Cardiac septum (tissue), 1 donor: Measurements from ENCODE around the gene ZNF592. TPM values are rescaled to one million over a fixed set of nuclear protein-coding genes. Genes with fewer than 3 reads are reported as not detected.
"Not testable (repeated sequence)": the region's sequence is repeated elsewhere in the genome, so short reads cannot be mapped to it uniquely, and the experiment has no call there.

Source experiments
- DNase-seq: peaks from one replicate; pipeline ENCODE4 v3.0.0-alpha.2; 2020; ENCODE audit warnings: low spot score
- intact Hi-C: fragments of 100-400 bp; cut with DNase I; formaldehyde crosslinking; loops from one replicate; pipeline ENCODE4 v1.14.0; 2022
- total RNA-seq: library from RNA; stranded (reverse); fragmentation: NEBNext Ultra II Directional; extraction: Animal tissue kit (Norgen Biotek cat#: 25700); gene quantifications from one replicate; pipeline ENCODE4 v1.2.1, GENCODE V29; 2021
- donor health status: DM: no; HTN: no; CAD: no.

The ZNF592 gene
- total RNA-seq, 1 donor from 2014 or later = 25.7 TPM

GRCh38 chr15:84834969-84835368 is 86.6 kb downstream of the ZNF592 start:
- intact Hi-C loops = no loop called here
- DNase-seq = no peak

DNA sequence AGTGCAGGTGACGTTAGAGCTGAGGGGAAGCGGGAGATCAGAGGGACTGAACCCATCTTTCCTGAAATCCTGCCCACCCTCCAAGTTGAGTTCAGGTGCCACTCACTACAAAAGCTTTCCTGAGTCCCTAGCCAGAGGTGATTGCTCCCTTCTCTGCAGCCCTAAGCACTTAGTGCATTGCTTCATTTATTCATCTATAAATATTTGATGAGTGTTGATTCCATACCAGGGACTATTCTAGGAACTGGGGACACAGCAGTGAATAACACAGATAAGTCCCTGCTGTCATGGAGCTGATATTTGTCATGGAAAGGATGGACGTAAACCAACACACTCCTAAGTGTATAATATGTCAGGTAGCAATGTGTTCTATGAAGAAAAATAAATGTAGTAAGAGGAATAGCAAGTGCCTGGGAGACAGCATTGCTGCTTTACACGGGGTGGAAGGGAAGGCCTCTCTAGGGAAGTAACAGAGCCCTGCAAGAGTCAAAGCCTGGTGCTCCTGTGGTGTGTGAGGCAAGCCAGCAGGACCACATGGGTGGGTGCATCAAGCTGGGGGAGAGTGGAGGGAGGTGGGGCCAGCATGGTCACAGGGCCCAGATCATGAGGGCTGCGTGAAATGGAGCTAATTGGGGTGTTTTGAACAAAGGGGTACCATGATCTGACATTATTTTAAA is 87.4 kb downstream of the ZNF592 start:
- intact Hi-C loops = no loop called here
- no peak for DNase-seq

DNA sequence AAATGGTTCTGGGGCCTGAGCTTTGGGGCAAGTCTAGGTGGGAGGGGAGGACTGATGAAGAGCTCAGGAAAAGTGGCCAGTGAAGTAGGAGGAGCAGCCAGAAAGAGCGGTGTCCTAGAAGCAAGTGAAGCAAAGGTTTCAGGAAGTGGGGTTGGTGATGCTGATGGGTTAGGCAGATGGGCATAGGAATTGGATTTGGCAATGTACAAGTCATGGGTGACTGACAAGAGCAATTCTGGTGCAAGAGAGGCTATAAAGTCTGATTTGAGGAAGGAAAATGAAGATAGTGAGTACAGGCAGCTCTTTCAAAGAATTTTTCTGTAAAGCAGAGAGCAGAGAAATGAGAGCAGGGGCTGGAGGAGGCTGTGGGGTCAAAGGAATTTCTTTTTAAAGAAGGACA is 88.5 kb downstream of the ZNF592 start:
- no peak for DNase-seq
- intact Hi-C loops = no loop called here

DNA sequence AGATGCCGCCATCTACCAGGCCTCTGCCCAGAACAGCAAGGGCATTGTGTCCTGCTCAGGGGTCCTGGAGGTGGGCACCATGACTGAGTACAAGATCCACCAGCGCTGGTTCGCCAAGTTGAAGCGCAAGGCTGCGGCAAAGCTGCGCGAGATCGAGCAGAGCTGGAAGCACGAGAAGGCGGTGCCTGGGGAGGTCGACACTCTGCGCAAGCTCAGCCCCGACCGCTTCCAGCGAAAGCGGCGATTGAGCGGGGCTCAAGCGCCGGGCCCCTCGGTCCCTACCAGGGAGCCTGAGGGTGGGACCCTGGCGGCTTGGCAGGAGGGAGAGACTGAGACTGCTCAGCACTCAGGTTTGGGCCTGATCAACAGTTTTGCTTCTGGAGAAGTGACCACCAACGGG is 91.3 kb downstream of the ZNF592 start:
- intact Hi-C loops = loop anchor here (2.0 kb wide), 2 partner anchors 21 to 75 kb away; no protein-coding TSS in a partner anchor
- no peak for DNase-seq

GRCh38 chr15:84840255-84840654 is 91.9 kb downstream of the ZNF592 start:
- no peak for DNase-seq
- intact Hi-C loops = loop anchor here (2.0 kb wide), 2 partner anchors 21 to 75 kb away; no protein-coding TSS in a partner anchor

DNA sequence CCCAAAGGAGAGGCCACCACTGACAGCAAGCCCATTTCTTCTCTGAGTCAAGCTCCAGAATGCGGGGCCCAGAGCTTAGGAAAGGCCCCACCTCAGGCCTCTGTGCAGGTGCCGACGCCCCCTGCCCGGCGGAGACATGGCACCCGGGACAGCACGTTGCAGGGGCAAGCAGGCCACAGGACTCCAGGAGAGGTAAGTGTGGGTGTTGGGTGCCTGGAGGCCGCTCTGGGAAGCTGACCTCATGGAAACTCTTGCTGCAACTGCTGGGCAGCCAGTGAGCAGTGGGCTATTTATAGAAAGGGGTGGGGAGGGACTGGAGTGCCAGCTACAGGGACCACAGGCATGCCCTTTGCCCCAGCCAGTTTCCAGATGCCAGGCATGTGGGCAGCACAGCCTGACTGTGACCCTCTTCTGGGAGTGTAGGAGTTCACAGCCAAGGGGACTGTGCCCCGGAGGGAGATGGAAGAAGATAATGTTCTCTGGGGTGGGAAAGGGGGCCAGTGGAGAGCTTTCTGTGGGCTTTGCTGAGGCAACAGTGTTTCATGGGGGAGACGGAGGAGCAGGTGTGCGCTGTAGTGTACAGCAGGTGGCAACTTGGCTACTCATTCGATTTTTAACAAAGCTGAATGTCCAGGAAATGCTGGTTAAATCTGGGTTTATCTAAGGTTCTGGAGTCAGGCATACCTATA is 92.5 kb downstream of the ZNF592 start:
- intact Hi-C loops = loop anchor here (2.0 kb wide), 2 partner anchors 22 to 74 kb away; no protein-coding TSS in a partner anchor
- peak; percentile 90 for DNase-seq

- no peak for DNase-seq
- intact Hi-C loops = no loop called here
Measured at GRCh38 chr15:84842781-84843180, 94.4 kb downstream of the ZNF592 start.

GRCh38 chr15:84844964-84845363 is 96.6 kb downstream of the ZNF592 start:
- intact Hi-C loops = no loop called here
- no peak for DNase-seq

DNA sequence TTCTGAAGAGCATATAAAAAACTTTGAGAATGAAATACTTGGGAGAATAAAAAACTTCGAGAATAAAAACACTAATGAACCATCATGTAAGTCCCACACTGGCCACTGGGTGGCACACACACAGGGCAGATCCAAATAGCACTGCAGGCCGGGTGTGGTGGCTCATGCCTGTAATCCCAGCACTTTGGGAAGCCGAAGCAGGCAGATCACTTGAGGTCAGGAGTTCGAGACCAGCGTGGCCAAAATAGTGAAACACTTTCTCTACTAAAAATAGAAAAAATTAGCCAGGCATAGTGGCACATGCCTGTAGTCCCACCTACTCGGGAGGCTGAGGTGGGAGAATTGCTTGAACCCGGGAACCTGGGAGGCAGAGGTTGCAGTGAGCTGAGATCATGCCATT is 97.2 kb downstream of the ZNF592 start:
- DNase-seq = peak; percentile 91
- intact Hi-C loops = not testable (repeated sequence)

DNA sequence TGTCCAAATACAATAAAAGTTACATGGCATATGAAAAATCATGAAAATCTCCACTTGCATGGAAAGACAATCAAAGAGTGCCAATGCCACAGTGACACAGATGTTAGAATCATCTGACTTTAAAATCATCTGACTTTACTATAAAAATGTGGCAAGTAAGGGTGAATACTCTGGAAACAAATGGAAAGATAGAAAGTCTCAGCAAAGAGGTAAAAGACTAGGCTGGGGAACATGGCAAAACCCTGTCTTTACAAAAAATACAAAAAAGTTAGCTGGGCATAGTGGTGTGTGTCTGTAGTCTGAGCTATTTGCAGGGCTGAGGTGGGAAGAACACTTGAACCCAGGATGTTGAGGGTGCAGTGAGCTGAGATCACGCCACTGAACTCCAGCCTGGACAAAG is 97.9 kb downstream of the ZNF592 start:
- no peak for DNase-seq
- intact Hi-C loops = no loop called here

- no peak for DNase-seq
- intact Hi-C loops = no loop called here
Measured at GRCh38 chr15:84847382-84847781, 99.0 kb downstream of the ZNF592 start.

- intact Hi-C loops = loop anchor here (10.0 kb wide), 1 partner anchor 163 kb away; no protein-coding TSS in a partner anchor
Measured at GRCh38 chr15:84852212-84852611, 103.8 kb downstream of the ZNF592 start.

DNA sequence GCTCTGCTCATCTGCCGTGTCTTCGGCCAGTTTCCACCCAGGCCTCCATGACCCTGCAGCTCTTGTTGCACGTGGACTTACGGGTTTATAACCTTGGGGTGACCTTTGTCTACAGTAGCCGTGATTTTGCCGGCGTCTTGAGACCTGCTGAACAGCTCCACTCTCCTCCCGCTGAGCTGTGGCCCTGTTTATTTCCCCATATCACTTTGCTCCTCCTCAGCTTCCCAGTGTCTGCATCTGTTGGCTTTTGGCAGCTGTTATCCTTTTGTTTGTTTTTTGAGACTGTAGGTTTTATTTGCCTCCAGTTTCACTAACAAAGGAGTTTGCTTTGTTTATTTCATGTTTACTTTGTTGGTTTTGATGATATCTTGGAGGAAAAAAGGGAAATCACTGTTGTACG is 106.7 kb downstream of the ZNF592 start:
- DNase-seq = no peak
- intact Hi-C loops = loop anchor here (10.0 kb wide), 1 partner anchor 160 kb away; no protein-coding TSS in a partner anchor

More at GRCh38 chr15:84852212-84852611, 103.8 kb downstream of the ZNF592 start:
- no peak for DNase-seq

DNA sequence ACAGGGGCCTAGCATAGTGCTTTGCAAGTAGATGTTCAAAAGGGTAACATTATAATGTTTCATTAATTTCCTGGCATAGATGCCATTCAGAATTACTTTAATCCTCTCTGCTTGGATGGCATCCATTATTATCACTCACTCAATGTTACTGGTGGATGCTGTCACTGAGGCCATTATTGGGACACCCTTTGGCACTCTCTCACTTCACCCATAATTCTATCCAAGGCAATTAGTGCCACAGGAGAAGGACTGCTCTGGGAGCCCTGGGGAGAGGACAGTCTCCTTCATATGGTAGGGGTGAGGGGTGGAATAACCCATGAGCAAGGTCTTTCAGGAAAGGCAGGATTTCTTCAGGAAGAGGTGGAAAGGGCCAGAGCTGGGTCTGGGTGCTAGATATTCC is 107.4 kb downstream of the ZNF592 start:
- DNase-seq = no peak
- intact Hi-C loops = loop anchor here (10.0 kb wide), 1 partner anchor 159 kb away; no protein-coding TSS in a partner anchor

Other genes starting within 250 kb of the ZNF592 start
- gene ZSCAN2, start 147.6 kb upstream of the ZNF592 start, total RNA-seq = 4.6 TPM
- 15.2 TPM for gene WDR73, start 94.3 kb upstream of the ZNF592 start, total RNA-seq
- gene NMB, start 90.4 kb upstream of the ZNF592 start, total RNA-seq = 2.6 TPM
- gene SEC11A, start 32.5 kb upstream of the ZNF592 start, total RNA-seq = 63.8 TPM
- 190 TPM for gene ALPK3, start 68.8 kb downstream of the ZNF592 start, total RNA-seq
- 0.83 TPM for gene SLC28A1, start 136.1 kb downstream of the ZNF592 start, total RNA-seq
- 28.2 TPM for gene PDE8A, start 233.3 kb downstream of the ZNF592 start, total RNA-seq